Activated CD8-positive, alpha-beta memory T cell treated with anti-CD3 and anti-CD28 coated beads for 4 hours (primary cell): ENCODE measurements around the gene UST.

Experiments used
- DNase-seq, 2 donors: peaks; one replicate each; pipeline ENCODE4 v3.0.0-alpha.2; 2020; ENCODE audit warnings: low read depth in 2 of 2

UST gene

GRCh38 chr6:148746363-148747144, at the start of gene UST:
UST (plus strand) TSS chr6:148747030; CDS start chr6:148747431, 401 bp downstream.
- DNase-seq = peak in 1 of 2 donors; percentile 44

GRCh38 chr6:148697895-148698440, 48.9 kb upstream of the UST start:
- DNase-seq = no peak

- DNase-seq = no peak
Measured at GRCh38 chr6:148698671-148699180, 48.1 kb upstream of the UST start.

GRCh38 chr6:148700047-148700715, 46.6 kb upstream of the UST start:
- no peak for DNase-seq

- DNase-seq = no peak
Measured at GRCh38 chr6:148700741-148701311, 46.0 kb upstream of the UST start.

- DNase-seq = no peak
Measured at GRCh38 chr6:148701375-148701774, 45.5 kb upstream of the UST start.

- no peak for DNase-seq
Measured at GRCh38 chr6:148703900-148704299, 42.9 kb upstream of the UST start.

GRCh38 chr6:148704400-148705246, 42.2 kb upstream of the UST start:
- DNase-seq = no peak

GRCh38 chr6:148708707-148709106, 38.1 kb upstream of the UST start:
- no peak for DNase-seq

GRCh38 chr6:148709577-148709976, 37.3 kb upstream of the UST start:
- no peak for DNase-seq

- no peak for DNase-seq
Measured at GRCh38 chr6:148711833-148712654, 34.8 kb upstream of the UST start.

GRCh38 chr6:148713033-148713738, 33.6 kb upstream of the UST start:
- DNase-seq = no peak

- no peak for DNase-seq
Measured at GRCh38 chr6:148713921-148714320, 32.9 kb upstream of the UST start.

GRCh38 chr6:148716811-148717210, 30.0 kb upstream of the UST start:
- DNase-seq = no peak

- DNase-seq = no peak
Measured at GRCh38 chr6:148720406-148720805, 26.4 kb upstream of the UST start.

GRCh38 chr6:148720897-148721296, 25.9 kb upstream of the UST start:
- DNase-seq = no peak

- DNase-seq = no peak
Measured at GRCh38 chr6:148723484-148723883, 23.3 kb upstream of the UST start.

- DNase-seq = no peak
Measured at GRCh38 chr6:148724428-148724827, 22.4 kb upstream of the UST start.

GRCh38 chr6:148727104-148727503, 19.7 kb upstream of the UST start:
- DNase-seq = no peak

- DNase-seq = no peak
Measured at GRCh38 chr6:148735989-148736388, 10.8 kb upstream of the UST start.
